Natural killer cell (primary cell): ENCODE results near the gene KLHL13. TPM values are rescaled to one million over a fixed set of nuclear protein-coding genes. Genes with fewer than 3 reads are reported as not detected.

Source experiments
- ATAC-seq, 3 donors: fragments of 150-1000 bp in 2 of 3; fragments of 200-7000 bp in 1 of 3; cut with Tn5 transposase; 1 replicate in 1 of 3; 2 replicates in 2 of 3; pipeline ENCODE4 v1.10.0; 2021; ENCODE audit warnings: mild to moderate bottlenecking in 2 of 3, moderate library complexity in 2 of 3
- DNase-seq, 2 donors: peaks; one replicate each; pipeline versions ENCODE4 v3.0.0 to v3.0.0-alpha.2; 2013 to 2021; ENCODE audit warnings: mixed read lengths in 1 of 2
- H3K27ac ChIP-seq: one replicate; pipeline ENCODE4 v1.5.1; 2013; ENCODE audit warnings: mild to moderate bottlenecking, low read length
- H3K27me3 ChIP-seq: one replicate; pipeline ENCODE4 v1.6.1; 2013; ENCODE audit warnings: low read length; ENCODE audit not compliant: control insufficient read depth, insufficient read depth
- H3K36me3 ChIP-seq: one replicate; pipeline ENCODE4 v1.6.1; 2013; ENCODE audit warnings: low read length; ENCODE audit not compliant: control insufficient read depth, insufficient read depth
- H3K4me1 ChIP-seq: one replicate; pipeline ENCODE4 v1.6.1; 2013; ENCODE audit warnings: low read length; ENCODE audit not compliant: control insufficient read depth, insufficient read depth
- H3K4me3 ChIP-seq: one replicate; pipeline ENCODE4 v1.5.1; 2013; ENCODE audit warnings: low read length
- H3K9me3 ChIP-seq: one replicate; pipeline ENCODE4 v1.6.1; 2013; ENCODE audit warnings: low read length; ENCODE audit not compliant: control insufficient read depth, insufficient read depth
- H3K27ac Mint-ChIP-seq, 2 donors: one replicate each; pipeline ENCODE4 v1.8.0; 2022; ENCODE audit warnings: mild to moderate bottlenecking in 2 of 2, mixed read lengths in 2 of 2, moderate library complexity in 1 of 2
- H3K27me3 Mint-ChIP-seq, 2 donors: one replicate each; pipeline ENCODE4 v1.8.0; 2022; ENCODE audit warnings: low read depth in 2 of 2, mixed read lengths in 2 of 2
- H3K36me3 Mint-ChIP-seq: one replicate; pipeline ENCODE4 v1.8.0; 2022; ENCODE audit warnings: mixed read lengths
- H3K4me1 Mint-ChIP-seq, 2 donors: one replicate each; pipeline ENCODE4 v1.8.0; 2022; ENCODE audit warnings: mixed read lengths in 2 of 2
- H3K4me3 Mint-ChIP-seq: one replicate; pipeline ENCODE4 v1.8.0; 2022; ENCODE audit warnings: mild to moderate bottlenecking, moderate library complexity, mixed read lengths
- H3K9me3 Mint-ChIP-seq, 2 donors: one replicate each; pipeline ENCODE4 v1.8.0; 2022; ENCODE audit warnings: mixed read lengths in 2 of 2
- CTCF ChIP-seq: fragments of 200-600 bp; IDR thresholded peaks from one replicate; pipeline ENCODE4 v1.8.0; 2022; ENCODE audit warnings: antibody characterized with exemption
- WGBS: methylation state at CpG from one replicate; pipeline ENCODE4 v1.1.7; 2013; ENCODE audit warnings: missing lambda C conversion rate; ENCODE audit not compliant: insufficient coverage; 5-methylcytosine and 5-hydroxymethylcytosine counted together
- intact Hi-C: fragments of 100-400 bp; cut with micrococcal nuclease; formaldehyde crosslinking; loops from one replicate; pipeline ENCODE4 v1.14.2; 2022
- total RNA-seq, 4 donors: library from RNA; stranded (reverse); fragments of 120-200 nt in 1 of 4; gene quantifications; one replicate each; pipeline versions ENCODE4 v1.2.3 to v1.2.4, GENCODE V29; 2013 to 2022

KLHL13 gene
- total RNA-seq, 3 donors from 2014 or later (not counting 1 experiment from before 2014, with no cell fraction given): 0.11 to 0.73 (median 0.16) TPM

- Histone ChIP-seq H3K36me3 (no peaks in the 10 kb centered on the region), H3K4me1 (no peaks in the 10 kb centered on the region), H3K4me3 (no peak overlapping the region), H3K27ac (no peak overlapping the region), H3K27me3 (no peaks in the 10 kb centered on the region), H3K9me3 (no peaks in the 10 kb centered on the region)
- Mint-ChIP-seq H3K27me3 (no peaks in the 10 kb centered on the region), H3K9me3 (no peaks in the 10 kb centered on the region), H3K4me1 (no peaks in the 10 kb centered on the region), H3K27ac (no peak overlapping the region), H3K4me3 (no peak overlapping the region), H3K36me3 (no peaks in the 10 kb centered on the region)
- no peak for ATAC-seq
- WGBS: 38% methylated on average over 1 of the region's 3 CpGs
- no peak for DNase-seq
- intact Hi-C loops: no loop called here
- no peak for TF ChIP-seq CTCF
These were observed 53.6 kb downstream of the KLHL13 start for GRCh38 chrX:118062817-118063615.

GRCh38 chrX:118062048-118062789 is 54.4 kb downstream of the KLHL13 start:
- Mint-ChIP-seq H3K27ac (no peak overlapping the region), H3K4me1 (no peaks in the 10 kb centered on the region), H3K9me3 (no peaks in the 10 kb centered on the region), H3K36me3 (no peaks in the 10 kb centered on the region), H3K27me3 (no peaks in the 10 kb centered on the region), H3K4me3 (no peak overlapping the region)
- Histone ChIP-seq H3K36me3 (no peaks in the 10 kb centered on the region), H3K4me1 (no peaks in the 10 kb centered on the region), H3K9me3 (no peaks in the 10 kb centered on the region), H3K27me3 (no peaks in the 10 kb centered on the region), H3K27ac (no peak overlapping the region), H3K4me3 (no peak overlapping the region)
- ATAC-seq: no peak
- WGBS: 83% methylated on average over 1 of the region's 4 CpGs
- no peak for DNase-seq
- intact Hi-C loops: no loop called here
- no peak for TF ChIP-seq CTCF

- H3K9me3 Mint-ChIP-seq: no peaks in the 10 kb centered on the region
- no peaks in the 10 kb centered on the region for H3K9me3 ChIP-seq
- no peaks in the 10 kb centered on the region for H3K36me3 ChIP-seq
- intact Hi-C loops: no loop called here
- no peaks in the 10 kb centered on the region for H3K27me3 ChIP-seq
- no peak for TF ChIP-seq CTCF
- DNase-seq: no peak
- no peak overlapping the region for H3K4me3 ChIP-seq
- no peak overlapping the region for H3K27ac ChIP-seq
- WGBS: 100% methylated on average over 1 of the region's 2 CpGs
- no peak overlapping the region for H3K27ac Mint-ChIP-seq
- no peaks in the 10 kb centered on the region for H3K4me1 Mint-ChIP-seq
- no peaks in the 10 kb centered on the region for H3K36me3 Mint-ChIP-seq
- H3K4me1 ChIP-seq: no peaks in the 10 kb centered on the region
- no peak for ATAC-seq
- no peak overlapping the region for H3K4me3 Mint-ChIP-seq
- no peaks in the 10 kb centered on the region for H3K27me3 Mint-ChIP-seq
These were observed 57.7 kb downstream of the KLHL13 start for GRCh38 chrX:118058924-118059323.
